COLO829 (cell line): Measurements from ENCODE around the gene GABARAP.

Source experiments
- DNase-seq: peaks from one replicate; pipeline ENCODE4 v3.0.0; 2012; ENCODE audit warnings: low spot score

GABARAP gene

DNA sequence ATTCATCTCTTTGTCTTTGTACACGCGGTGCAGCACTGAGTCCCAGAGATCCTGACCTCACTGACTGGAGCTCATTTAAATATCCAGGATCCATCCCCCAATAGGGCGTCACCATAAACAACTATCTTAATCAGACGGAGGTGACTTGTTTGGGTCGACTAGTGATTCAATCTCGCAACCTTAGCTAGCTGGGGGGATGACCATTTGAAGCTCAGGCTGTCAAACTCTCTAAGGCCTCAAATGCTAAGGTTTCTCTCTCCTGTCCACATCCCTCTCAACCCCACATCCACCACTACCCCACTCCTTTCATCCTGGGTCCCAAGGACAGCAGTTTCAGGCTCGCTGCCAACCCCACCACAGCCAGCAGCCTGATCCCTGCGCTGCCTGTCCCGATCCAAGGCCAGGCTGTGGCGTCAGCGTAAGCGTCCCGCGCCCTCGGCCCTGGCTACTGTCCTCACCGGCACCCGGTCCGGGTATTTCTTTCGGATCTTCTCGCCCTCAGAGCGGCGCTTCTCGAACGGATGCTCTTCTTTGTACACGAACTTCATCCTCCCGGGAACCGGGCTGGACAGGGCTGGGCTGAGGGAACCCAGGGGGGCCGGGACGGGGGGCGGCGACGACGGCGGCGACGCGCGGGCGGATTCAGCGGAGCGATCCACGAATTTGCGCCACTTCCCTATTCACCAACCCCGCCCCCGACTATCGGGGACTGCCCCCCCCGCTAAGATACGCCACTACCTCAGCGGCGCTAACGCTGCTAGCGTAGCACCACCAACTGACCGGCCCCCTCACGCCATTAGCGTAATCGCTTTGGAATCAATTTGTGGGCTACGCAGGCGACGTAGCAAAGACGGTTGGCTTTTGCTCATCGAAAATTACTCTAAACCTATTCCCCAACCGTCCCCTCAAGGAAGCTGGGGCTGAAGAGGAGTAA, at the start of gene GABARAP:
TSS of gene GABARAP (minus strand) at position 667 of the 934 bp plus-strand sequence. CDS start at position 548, 119 bp downstream.
- DNase-seq: peak; percentile 83

DNA sequence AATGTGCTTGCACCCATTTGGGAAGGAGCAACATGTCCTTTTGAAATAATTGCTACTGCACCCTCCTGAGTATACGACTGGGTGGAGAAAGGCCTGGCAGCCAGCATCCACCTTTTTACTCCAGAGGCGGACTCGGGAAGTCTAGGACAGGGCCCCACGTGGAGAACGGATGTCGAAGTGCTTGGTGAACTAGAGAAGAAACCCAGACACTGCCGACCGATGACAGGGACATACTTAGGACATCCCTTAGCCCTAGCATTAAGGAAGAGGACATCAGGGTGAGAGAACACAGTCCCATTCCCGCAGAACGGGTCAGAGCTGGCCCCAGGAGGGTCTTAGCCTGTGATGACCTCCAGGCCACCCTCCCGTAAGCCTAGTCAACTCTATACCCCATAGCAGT, 48.4 kb upstream of the GABARAP start:
- DNase-seq: no peak

DNA sequence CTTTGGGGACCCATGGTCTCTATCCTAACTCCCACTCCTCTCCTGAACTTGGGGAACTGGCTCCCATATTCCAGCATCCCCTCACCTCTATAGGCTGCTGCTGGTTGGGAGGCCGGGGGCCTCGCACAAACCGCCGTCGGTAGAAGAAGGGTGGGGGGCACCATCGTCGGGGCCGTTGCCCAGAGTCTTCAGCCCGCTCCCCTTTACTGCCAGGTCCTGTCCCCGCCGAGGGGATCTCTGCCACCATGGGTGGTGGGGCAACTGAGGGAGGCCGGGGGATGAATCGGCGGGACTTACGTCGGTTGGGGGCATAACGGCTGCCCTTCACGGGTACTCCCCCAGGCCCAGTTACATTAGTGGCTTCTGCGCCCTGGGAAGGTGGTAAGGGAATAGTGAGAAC, 47.9 kb upstream of the GABARAP start:
- no peak for DNase-seq

DNA sequence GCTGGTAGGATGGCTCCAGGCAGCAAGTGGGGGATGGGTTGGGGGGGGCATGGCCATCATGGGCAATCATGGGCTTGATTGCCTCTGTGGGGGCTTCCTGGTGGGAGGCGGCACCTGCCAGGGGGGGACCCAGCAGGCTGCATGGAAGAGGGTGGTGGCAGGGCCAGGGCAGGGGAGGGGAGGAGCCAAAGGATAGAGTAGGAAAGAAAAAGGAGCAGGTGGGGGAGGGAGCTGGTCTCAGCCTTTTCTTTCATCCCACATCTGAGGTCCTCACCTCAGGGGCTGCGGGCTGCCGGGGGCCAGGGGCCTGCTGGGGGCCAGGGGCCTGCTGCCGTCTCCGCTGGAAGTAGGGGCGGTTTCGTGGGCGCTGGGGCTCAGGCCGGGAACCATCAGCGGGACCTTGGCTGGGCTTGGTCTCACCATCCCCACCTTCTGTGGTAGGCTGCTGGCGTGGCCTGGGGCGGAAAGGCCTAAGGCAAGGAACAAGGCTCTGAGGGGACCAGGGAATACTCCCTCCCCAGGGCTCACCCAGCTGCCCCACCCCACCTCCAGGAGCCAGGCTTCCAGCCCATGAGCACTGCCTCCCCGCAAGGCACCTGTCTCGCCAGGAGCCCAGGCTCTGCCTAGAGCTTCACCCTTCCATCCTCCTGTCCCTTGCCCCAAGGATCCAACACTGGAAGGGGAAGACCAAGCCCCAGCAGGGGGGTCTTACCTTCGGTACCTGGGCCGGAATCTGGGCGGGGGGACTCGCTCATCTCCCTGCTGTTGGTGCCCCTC, 47.2 kb upstream of the GABARAP start:
- DNase-seq: no peak

DNA sequence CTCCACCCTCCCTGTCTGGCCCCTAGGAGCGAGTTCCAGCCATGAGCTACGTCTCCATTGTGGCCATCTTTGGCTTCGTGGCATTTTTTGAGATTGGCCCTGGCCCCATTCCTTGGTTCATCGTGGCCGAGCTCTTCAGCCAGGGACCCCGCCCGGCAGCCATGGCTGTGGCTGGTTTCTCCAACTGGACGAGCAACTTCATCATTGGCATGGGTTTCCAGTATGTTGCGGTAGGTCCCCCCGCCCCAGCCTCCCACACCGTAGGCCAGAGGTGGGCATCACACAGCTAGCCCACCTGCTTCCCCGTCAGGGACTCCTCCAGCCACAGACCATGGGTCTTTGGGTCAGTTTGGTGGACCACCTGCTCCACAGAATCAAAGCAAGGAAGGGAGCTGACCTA, 43.4 kb upstream of the GABARAP start:
- no peak for DNase-seq

DNA sequence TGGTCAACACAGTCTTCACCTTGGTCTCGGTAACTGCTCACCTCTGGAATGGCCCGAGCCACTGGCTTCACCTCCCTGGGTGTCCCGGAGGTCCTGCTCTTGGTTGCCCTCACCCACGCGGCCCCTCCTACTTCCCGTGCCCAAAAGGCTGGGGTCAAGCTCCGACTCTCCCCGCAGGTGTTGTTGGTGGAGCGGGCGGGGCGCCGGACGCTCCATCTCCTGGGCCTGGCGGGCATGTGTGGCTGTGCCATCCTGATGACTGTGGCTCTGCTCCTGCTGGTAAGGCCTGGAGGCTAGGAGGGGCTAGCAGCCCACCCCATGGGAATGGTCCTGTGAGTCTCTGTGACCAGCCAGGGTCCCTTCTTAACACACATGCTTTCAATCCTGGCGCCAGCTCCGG, 42.7 kb upstream of the GABARAP start:
- no peak for DNase-seq

DNA sequence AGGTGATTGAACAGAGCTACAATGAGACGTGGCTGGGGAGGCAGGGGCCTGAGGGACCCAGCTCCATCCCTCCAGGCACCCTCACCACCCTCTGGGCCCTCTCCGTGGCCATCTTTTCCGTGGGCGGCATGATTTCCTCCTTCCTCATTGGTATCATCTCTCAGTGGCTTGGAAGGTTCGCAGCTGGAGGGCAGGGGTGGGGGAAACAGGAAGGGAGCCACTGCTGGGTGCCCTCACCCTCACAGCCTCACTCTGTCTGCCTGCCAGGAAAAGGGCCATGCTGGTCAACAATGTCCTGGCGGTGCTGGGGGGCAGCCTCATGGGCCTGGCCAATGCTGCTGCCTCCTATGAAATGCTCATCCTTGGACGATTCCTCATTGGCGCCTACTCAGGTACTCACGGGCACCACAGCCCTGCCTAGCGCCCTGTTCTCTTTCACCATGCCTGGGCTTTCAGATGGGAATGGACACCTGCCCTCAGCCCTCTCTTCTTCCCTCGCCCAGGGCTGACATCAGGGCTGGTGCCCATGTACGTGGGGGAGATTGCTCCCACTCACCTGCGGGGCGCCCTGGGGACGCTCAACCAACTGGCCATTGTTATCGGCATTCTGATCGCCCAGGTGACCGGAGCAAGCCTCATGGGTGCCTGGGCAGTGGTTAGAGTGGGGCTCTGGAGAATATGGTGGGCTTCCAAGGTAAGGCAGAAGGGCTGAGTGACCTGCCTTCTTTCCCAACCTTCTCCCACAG, 41.4 kb upstream of the GABARAP start:
- DNase-seq: no peak

DNA sequence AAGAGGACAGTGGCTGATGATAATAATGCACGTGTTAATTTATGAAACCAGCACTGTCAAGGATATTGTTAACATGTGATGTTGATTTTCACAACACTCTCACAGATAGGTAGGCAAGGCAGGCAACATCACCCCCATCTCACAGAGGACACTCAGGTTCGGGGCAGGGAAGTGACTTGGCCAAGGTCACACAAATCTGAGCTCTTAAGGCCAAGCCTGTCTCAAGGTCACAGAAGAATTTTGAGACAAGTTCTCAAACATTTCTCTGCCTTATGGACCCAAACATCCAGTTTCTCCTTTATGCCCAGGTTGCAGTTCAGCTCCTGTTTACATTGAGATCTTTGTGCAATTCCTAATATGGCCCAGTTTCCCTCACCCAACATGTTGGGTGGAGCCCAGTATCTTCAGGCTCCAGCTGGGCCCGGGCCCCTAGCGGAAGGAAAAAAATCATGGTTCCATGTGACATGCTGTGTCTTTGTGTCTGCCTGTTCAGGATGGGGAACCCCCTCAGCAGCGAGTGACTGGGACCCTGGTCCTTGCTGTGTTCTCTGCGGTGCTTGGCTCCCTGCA, 40.6 kb upstream of the GABARAP start:
- no peak for DNase-seq

DNA sequence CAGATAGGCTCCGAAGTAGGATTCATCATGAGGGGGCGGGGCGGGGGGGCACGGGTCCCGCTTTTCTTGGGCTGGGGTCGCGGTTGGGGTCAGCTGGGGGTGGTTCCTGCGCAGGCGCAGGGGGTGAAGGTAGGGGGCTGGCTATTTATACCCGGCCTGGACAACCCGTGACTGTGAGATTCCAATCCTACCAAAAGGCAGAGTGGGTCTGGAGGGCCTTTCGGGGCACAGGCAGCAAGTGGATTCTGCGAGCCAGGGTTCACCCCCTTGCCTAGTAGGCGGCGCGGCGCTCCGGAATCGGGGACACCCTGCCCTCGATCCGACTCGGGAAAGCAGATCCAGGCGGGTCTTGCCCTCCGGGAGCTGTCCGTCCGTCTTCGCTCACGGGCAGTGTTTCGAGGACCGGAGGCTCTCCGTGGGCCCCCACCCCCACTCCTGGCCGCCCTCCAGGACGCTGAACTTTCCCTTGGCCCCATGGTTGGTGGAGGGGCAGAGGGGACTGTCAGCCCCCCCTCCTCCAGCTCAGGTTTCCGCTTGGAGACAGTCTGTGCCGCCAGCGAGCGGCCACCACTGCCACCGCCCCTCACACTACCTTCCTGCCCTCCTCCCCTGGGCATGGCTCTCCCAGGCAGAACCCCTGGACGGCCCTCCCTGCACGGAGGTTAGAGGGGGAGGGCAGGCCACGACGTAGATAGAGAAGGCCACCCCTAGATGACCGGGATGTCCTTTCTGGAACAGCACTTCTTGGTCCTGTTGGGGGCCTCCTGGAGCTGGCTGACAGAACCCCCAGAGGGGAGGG, 39.9 kb upstream of the GABARAP start:
- DNase-seq: no peak

DNA sequence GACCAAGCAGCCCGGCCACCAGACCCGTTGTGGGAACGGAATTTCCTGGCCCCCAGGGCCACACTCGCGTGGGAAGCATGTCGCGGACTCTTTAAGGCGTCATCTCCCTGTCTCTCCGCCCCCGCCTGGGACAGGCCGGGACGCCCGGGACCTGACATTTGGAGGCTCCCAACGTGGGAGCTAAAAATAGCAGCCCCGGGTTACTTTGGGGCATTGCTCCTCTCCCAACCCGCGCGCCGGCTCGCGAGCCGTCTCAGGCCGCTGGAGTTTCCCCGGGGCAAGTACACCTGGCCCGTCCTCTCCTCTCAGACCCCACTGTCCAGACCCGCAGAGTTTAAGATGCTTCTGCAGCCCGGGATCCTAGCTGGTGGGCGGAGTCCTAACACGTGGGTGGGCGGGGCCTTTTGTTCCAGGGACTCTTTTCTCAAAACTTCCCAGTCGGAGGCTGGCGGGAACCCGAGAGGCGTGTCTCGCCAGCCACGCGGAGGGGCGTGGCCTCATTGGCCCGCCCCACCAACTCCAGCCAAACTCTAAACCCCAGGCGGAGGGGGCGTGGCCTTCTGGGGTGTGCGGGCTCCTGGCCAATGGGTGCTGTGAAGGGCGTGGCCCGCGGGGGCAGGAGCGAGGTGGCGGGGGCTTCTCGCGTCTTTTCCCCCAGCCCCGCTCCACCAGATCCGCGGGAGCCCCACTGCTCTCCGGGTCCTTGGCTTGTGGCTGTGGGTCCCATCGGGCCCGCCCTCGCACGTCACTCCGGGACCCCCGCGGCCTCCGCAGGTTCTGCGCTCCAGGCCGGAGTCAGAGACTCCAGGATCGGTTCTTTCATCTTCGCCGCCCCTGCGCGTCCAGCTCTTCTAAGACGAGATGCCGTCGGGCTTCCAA, 39.1 kb upstream of the GABARAP start, which contains the start of gene SLC2A4:
TSS of gene SLC2A4 (plus strand) at position 645 of the 879 bp plus-strand sequence. CDS start at position 862, 217 bp downstream.
- DNase-seq: peak; percentile 99

DNA sequence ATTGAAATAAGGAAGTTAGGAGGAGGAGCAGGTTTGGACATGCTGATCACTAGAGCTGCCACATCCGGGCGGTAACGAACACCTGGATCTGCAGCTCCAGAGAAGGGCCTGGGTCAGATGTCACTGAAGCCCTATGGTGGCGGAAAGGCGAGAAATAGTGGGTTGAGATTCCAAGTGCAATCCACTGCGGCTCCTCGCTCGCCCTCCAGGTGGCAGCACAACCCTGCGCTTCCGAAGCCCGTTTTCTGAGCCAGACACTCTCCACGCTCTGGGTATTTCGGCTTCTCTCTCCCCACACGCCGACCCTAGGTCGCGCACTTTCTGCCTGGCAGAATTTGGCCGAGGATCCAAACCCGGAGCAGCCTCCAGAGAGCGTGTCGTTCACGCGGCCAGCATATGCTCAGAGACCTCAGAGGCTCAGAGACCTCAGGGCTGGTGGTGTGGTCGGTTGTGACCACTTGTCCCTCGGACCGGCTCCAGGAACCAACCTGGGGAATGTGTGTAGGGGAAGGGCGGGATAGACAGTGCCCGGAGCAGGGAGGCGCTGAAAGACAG, 38.3 kb upstream of the GABARAP start:
- DNase-seq: peak; percentile 95

DNA sequence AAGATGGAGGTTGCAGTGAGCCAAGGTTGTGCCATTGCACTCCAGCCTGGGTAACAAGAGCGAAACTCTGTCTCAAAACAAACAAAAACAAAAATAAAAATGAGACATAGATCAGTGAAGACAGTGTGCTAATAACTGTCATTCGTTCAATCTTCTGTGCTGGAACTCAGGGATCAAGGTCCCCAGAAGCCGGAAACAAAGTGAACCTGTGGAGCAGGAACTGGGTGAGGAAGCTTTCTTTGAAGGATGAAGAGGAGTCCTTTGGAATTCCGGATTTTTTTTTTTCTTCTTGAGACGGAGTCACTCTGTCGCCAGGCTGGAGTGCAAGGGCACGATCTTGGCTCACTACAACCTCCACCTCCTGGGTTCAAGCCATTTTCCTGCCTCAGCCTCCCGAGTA, 37.2 kb upstream of the GABARAP start:
- no peak for DNase-seq

DNA sequence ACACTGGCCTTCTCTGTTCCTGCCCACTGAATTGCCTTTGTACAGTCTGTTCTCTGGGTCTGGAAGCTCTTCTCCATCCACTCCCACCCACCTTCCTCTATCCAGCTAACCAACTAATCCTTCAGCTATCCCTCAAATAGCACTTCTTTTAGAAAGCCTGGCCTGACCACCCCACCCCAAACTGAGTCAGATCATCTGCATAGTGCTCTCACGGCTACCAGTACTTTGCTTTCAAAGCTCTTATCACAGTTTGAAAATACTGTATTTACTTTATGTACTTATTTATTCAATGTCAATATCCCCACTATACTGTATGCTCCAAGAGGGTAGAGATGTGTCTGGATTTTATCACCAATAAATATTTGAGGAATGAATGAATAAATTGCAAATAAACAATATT, 24.5 kb upstream of the GABARAP start:
- DNase-seq: no peak

DNA sequence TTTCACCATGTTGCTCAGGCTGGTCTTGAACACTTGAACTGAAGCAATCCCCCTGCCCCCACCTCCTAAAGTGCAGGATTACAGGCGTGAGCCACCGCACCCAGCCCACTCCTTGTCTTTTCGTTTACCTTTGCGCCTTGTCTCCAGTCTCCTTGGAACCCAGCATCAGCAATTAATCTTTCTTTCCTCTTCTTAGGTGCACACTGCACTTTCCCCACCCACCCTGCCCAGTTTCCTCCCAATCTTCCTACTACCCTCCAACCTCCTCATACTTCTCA, 21.5 kb upstream of the GABARAP start:
- no peak for DNase-seq

DNA sequence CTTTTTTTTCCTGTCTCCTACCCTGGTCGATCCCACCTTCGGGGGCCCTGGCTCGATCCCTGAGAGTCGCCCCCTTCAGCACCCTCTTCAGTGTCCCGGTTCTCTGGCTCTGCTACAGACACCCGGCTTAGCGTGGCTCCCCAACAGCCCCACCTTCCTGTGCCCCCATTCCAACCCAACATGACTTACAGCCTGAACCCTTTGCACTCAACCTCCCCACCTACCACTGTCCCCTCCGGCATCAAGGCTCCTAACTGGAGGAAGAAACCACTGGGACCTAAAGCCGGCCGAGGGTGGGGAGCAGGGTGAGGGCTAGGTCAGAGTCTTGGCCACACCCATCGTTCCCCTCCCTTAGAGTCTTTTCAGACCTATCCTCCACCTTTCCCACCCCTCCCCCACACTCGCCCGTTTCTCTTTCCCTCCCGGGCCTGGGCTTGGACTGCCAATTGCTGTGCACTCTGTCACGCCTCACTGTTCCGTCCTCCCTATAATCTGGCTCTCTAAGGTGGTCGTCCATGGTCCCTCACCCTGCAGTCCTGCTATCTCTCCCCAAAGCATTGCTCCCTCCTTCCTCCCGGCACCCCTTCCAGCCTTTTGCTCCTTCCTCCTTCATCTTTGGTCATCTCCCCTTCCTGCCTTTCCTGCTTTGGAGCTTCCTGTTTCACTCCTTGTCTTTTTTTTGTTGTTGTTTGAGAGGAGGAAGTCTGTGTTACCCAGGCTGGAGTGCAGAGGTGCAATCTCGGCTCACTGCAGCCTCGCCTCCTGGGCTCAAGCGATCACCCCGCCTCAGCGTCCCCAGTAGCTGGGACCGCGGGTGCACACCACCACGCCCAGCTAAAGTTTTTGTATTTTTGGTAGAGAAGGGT, 20.9 kb upstream of the GABARAP start:
- no peak for DNase-seq

DNA sequence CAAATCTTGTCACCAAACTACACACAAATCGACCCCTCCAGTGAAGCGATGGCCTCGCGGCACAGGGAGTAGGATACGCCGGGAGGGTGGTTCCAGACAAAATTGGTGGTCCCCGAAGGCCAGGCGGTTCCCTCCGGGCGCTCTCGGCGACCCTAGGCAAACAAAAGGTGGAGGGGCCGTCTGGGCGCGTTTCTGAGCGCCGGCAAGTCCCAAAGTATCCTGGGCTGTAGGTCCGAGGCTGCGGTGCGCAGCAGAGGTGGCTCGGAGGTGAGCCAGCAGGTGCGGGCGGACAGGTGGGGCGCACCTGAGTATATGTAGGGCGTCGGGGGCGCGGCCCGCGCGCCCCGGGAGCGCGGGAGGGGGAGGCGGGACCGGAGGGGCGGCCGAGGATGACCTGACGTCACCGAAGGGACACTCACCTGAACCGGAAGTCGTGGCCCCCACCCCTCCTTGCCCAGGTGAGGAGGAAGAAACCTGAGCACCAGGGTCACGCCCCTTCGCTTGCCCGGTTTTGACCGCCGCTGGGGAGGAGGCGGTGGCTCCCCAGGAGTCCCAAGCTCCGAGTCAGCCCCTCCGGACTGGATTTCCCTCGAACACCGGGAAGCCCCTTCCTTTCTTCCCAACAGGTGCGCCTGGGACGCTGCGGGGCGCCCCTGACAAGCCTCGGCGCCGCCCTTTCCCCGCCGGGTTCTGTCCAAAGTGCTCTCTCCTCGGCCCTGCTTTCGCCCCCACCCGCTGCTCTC, 20.1 kb upstream of the GABARAP start, which contains the start of gene CLDN7:
TSS of gene CLDN7 (minus strand) at position 287 of the 743 bp plus-strand sequence. CDS start 435 bp downstream, outside the sequence.
- no peak for DNase-seq

DNA sequence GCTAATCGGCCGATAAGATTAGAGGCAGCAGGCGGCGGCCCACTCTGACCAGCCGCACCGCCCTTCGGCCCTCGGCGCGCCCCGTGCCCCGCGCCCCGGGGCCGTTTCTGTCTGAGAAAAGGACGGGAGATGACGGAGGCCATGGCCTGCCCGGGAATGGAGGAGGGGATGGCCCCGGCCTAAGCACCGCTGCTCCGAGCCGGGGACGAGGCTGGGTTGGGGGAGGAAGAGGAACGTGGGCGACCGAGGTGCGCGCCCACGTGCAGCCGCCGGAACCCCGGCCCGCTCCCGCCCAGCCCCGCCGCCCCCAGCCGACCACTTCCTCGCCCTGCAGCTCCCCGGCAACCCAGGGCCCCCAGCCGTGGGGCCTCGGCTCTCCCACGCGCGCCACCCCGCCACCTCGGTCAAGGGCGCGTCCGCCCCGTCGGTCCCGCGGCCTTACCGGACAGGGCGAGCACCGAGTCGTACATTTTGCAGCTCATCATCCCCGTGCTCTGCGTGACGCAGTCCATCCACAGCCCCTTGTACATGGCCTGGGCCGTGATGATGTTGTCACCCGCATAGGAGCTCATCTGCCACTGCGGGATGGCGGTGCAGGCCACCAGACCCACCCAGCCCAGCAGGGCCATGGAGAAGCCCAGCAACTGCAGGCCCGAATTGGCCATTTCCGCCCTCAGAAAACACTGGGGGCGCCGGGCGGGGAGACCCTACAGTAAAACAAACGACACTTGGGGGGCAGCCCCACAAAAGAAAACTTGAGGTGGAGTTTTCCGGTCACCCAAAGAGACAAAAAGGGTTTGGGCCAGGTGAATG, 19.3 kb upstream of the GABARAP start:
- no peak for DNase-seq
